ENCODE measurements around the gene EIF4E3. TPM values are rescaled to one million over a fixed set of nuclear protein-coding genes. Genes with fewer than 3 reads are reported as not detected.

EIF4E3 gene
- total RNA-seq, 1 experiment from 2014 or later: not detected

DNA sequence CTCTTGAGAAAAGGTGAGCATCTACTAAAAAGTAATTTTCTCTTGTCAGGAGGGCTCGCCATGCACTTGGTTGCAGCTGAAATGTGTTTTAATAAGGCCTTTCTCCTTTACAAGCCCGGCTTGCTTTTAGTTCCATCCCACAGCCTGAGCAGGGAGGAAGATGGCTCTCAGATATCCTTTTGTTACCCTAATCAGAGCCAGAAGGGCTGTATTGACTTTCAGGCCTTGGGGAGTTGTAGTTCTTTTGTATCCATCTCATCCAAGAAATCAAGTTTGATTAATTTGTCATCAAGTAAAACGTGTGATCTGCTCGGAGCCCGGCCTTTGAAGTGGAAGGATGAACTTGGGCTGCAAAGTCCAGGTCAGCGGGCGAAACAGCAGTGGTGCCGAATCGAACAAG lies 52.9 kb downstream of the EIF4E3 start:
- H2AFZ ChIP-seq: no peak overlapping the region
- ChIA-PET POLR2A (ENCODE audit: unreplicated experiment) (no interaction called here), CTCF (no interaction called here)
- H3K9me3 ChIP-seq (ENCODE audit: insufficient read depth, low read depth): no peaks in the 10 kb centered on the region
- no peak for DNase-seq
- intact Hi-C loops (cut with micrococcal nuclease; ENCODE audit: unreplicated experiment): no loop called here
- no peak overlapping the region for H3K27ac ChIP-seq
- no TSS peak for BruUV-seq (replicated peaks)
- no peaks in the 10 kb centered on the region for H3K79me2 ChIP-seq (ENCODE audit: low read depth)
- no peaks in the 10 kb centered on the region for H3K36me3 ChIP-seq (ENCODE audit: low read depth)
- H3K4me3 ChIP-seq: no peak overlapping the region
- no peaks in the 10 kb centered on the region for H3F3A ChIP-seq (ENCODE audit: insufficient read depth, low read depth)
- H3K4me1 ChIP-seq (replicated peaks; ENCODE audit: insufficient read depth): no peaks in the 10 kb centered on the region
- H4K20me1 ChIP-seq (ENCODE audit: insufficient read depth): no peaks in the 10 kb centered on the region
- H3K27me3 ChIP-seq (ENCODE audit: insufficient read depth, low read depth): peaks cover 54% of the 10 kb centered on the region
- H3K4me2 ChIP-seq: no peak overlapping the region
- no peaks in the 10 kb centered on the region for H3K9me2 ChIP-seq (ENCODE audit: insufficient read depth)
- no peak for TF ChIP-seq EZH2 (IDR thresholded peaks at IDR 0.05; ENCODE audit: low read depth)
- TF ChIP-seq, protein P1, sequence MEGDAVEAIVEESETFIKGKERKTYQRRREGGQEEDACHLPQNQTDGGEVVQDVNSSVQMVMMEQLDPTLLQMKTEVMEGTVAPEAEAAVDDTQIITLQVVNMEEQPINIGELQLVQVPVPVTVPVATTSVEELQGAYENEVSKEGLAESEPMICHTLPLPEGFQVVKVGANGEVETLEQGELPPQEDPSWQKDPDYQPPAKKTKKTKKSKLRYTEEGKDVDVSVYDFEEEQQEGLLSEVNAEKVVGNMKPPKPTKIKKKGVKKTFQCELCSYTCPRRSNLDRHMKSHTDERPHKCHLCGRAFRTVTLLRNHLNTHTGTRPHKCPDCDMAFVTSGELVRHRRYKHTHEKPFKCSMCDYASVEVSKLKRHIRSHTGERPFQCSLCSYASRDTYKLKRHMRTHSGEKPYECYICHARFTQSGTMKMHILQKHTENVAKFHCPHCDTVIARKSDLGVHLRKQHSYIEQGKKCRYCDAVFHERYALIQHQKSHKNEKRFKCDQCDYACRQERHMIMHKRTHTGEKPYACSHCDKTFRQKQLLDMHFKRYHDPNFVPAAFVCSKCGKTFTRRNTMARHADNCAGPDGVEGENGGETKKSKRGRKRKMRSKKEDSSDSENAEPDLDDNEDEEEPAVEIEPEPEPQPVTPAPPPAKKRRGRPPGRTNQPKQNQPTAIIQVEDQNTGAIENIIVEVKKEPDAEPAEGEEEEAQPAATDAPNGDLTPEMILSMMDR (conservative IDR thresholded peaks at IDR 0.05): no peak

DNA sequence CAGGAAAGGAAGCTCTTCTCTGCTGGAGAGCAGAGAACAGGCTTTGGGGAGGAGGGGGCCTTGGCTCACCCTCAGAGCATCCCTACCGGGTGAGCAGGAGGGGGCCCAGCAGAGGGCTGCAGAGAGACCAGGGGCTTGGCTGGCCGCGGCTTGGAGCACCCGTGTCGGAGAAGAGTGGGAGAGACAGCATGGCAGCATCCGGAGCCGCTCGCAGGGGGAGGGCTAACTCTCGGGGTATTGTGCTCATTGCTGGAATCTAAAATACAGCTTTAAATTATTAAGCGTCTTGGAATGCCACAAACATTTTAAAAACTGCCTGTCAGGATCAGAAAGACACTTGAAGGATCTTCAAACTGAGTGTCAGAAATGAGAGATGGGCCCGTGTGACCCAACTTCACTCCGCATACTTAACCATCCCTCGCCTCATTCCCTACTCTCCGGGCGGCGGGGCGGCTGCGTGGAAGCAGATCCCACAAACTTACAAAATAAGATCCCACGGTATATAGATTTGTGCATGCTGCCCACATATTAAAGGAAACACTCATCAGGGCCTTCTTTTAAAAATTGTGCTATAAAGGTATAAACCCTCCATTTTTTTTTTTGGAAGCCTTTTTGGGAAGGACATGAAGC lies 53.9 kb downstream of the EIF4E3 start:
- no peak overlapping the region for H3K4me3 ChIP-seq
- DNase-seq: no peak
- no peak overlapping the region for H3K27ac ChIP-seq
- H3F3A ChIP-seq (ENCODE audit: insufficient read depth, low read depth): no peaks in the 10 kb centered on the region
- no peaks in the 10 kb centered on the region for H3K9me3 ChIP-seq (ENCODE audit: insufficient read depth, low read depth)
- no peaks in the 10 kb centered on the region for H4K20me1 ChIP-seq (ENCODE audit: insufficient read depth)
- POLR2A ChIA-PET (ENCODE audit: unreplicated experiment): no interaction called here
- BruUV-seq (replicated peaks): no TSS peak
- no peaks in the 10 kb centered on the region for H3K79me2 ChIP-seq (ENCODE audit: low read depth)
- peaks cover 46% of the 10 kb centered on the region for H3K27me3 ChIP-seq (ENCODE audit: insufficient read depth, low read depth)
- no peaks in the 10 kb centered on the region for H3K36me3 ChIP-seq (ENCODE audit: low read depth)
- no peaks in the 10 kb centered on the region for H3K9me2 ChIP-seq (ENCODE audit: insufficient read depth)
- no peaks in the 10 kb centered on the region for H3K4me1 ChIP-seq (replicated peaks; ENCODE audit: insufficient read depth)
- CTCF ChIA-PET: no interaction called here
- intact Hi-C loops (cut with micrococcal nuclease; ENCODE audit: unreplicated experiment): no loop called here
- H3K4me2 ChIP-seq: no peak overlapping the region
- TF ChIP-seq EZH2 (IDR thresholded peaks at IDR 0.05; ENCODE audit: low read depth): no peak
- TF ChIP-seq, protein P1 (conservative IDR thresholded peaks at IDR 0.05): no peak
- no peak overlapping the region for H2AFZ ChIP-seq

DNA sequence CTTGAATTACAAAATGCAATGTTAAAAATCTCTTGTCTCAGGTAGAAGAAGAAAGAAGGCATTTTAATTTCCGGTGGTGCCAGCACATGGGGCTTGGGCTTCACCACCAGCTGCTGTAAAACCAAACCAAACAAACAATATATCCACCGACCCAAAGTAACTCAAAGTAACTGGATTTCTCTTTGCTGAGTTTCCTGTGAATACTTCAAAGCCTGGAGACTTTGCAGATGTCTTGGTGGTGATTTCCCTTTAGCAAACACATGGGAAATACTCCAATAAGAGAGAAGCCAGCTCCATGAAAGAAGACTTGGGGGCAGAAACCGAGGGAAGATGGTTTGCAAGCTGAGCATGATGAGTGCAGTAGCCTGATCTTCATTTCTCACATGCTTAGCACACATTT lies 62.6 kb downstream of the EIF4E3 start:
- peaks cover 43% of the 10 kb centered on the region for H3K27me3 ChIP-seq (ENCODE audit: insufficient read depth, low read depth)
- H3K4me3 ChIP-seq: no peak overlapping the region
- POLR2A ChIA-PET (ENCODE audit: unreplicated experiment): no interaction called here
- H3K4me1 ChIP-seq (replicated peaks; ENCODE audit: insufficient read depth): no peaks in the 10 kb centered on the region
- CTCF ChIA-PET: no interaction called here
- no peaks in the 10 kb centered on the region for H3K36me3 ChIP-seq (ENCODE audit: low read depth)
- H3K9me3 ChIP-seq (ENCODE audit: insufficient read depth, low read depth): no peaks in the 10 kb centered on the region
- H3F3A ChIP-seq (ENCODE audit: insufficient read depth, low read depth): no peaks in the 10 kb centered on the region
- BruUV-seq (replicated peaks): no TSS peak
- H3K79me2 ChIP-seq (ENCODE audit: low read depth): no peaks in the 10 kb centered on the region
- intact Hi-C loops (cut with micrococcal nuclease; ENCODE audit: unreplicated experiment): no loop called here
- TF ChIP-seq, protein P1 (conservative IDR thresholded peaks at IDR 0.05): no peak
- TF ChIP-seq EZH2 (IDR thresholded peaks at IDR 0.05; ENCODE audit: low read depth): no peak
- H4K20me1 ChIP-seq (ENCODE audit: insufficient read depth): no peaks in the 10 kb centered on the region
- no peak overlapping the region for H3K4me2 ChIP-seq
- DNase-seq: no peak
- H2AFZ ChIP-seq: no peak overlapping the region
- H3K27ac ChIP-seq: no peak overlapping the region
- H3K9me2 ChIP-seq (ENCODE audit: insufficient read depth): no peaks in the 10 kb centered on the region
